IMR-90 (cell line): ENCODE data around the gene HHATL. TPM values are rescaled to one million over a fixed set of nuclear protein-coding genes. Genes with fewer than 3 reads are reported as not detected.

ENCODE experiments used
- ATAC-seq: fragments of 200-7000 bp; cut with Tn5 transposase; 2 replicates; pipeline ENCODE4 v1.9.1; 2020; ENCODE audit warnings: low read depth, mild to moderate bottlenecking, moderate library complexity
- BruUV-seq: library from RNA; stranded (reverse); fragments of 400-500 nt; replicated peaks from 2 replicates; lab custom pipeline; 2021; lab: Mats Ljungman, UMichigan
- CTCF ChIA-PET: fragments of 300-600 bp; formaldehyde crosslinking; extraction: SDS; loops from one replicate; lab custom pipeline; 2021; ENCODE audit warnings: antibody characterized with exemption; lab: Yijun Ruan, JAX
- POLR2A ChIA-PET: fragments of 300-600 bp; sonication (Branson Sonifier 250); formaldehyde crosslinking; loops from one replicate; lab custom pipeline; 2022; ENCODE audit warnings: antibody characterized with exemption; ENCODE audit not compliant: unreplicated experiment; lab: Charles Lee
- DNase-seq: peaks from one replicate; pipeline ENCODE4 v3.0.0; 2013
- H2AFZ ChIP-seq: replicated peaks from 2 replicates; pipeline ENCODE3; 2013; ENCODE audit warnings: low read length, mild to moderate bottlenecking; ENCODE audit not compliant: poor library complexity
- H2AK5ac ChIP-seq: 2 replicates; pipeline ENCODE4 v1.6.1; 2013; ENCODE audit warnings: low read depth, low read length, inconsistent platforms
- H2AK9ac ChIP-seq: replicated peaks from 2 replicates; pipeline ENCODE3; 2013; ENCODE audit warnings: mild to moderate bottlenecking, low read depth, low read length, moderate library complexity; ENCODE audit not compliant: poor library complexity
- H2BK120ac ChIP-seq: 2 replicates; pipeline ENCODE4 v1.6.1; 2013; ENCODE audit warnings: low read depth, low read length, inconsistent platforms
- H2BK15ac ChIP-seq: 3 replicates; pipeline ENCODE4 v1.6.1; 2013; ENCODE audit warnings: low read depth, low read length, inconsistent platforms
- H2BK20ac ChIP-seq: 2 replicates; pipeline ENCODE4 v1.6.1; 2013; ENCODE audit warnings: low read depth, mild to moderate bottlenecking, inconsistent platforms, low read length, moderate library complexity
- H2BK5ac ChIP-seq: 2 replicates; pipeline ENCODE4 v1.6.1; 2013; ENCODE audit warnings: mild to moderate bottlenecking, low read depth, low read length, inconsistent platforms; ENCODE audit not compliant: poor library complexity, severe bottlenecking
- H3K14ac ChIP-seq: replicated peaks from 2 replicates; pipeline ENCODE4 v1.6.1; 2013; ENCODE audit warnings: low read depth, low read length, inconsistent platforms
- H3K18ac ChIP-seq: 2 replicates; pipeline ENCODE4 v1.6.1; 2013; ENCODE audit warnings: low read depth, low read length, control low read depth
- H3K23ac ChIP-seq: 2 replicates; pipeline ENCODE4 v1.6.1; 2013; ENCODE audit warnings: low read depth, low read length, inconsistent platforms
- H3K27ac ChIP-seq: 2 replicates; pipeline ENCODE4 v1.5.1; 2013; ENCODE audit warnings: mild to moderate bottlenecking, control low read depth, low read length; ENCODE audit not compliant: insufficient read depth
- H3K27me3 ChIP-seq: 2 replicates; pipeline ENCODE4 v1.6.1; 2013; ENCODE audit warnings: low read length; ENCODE audit not compliant: control insufficient read depth, insufficient read depth
- H3K36me3 ChIP-seq: 2 replicates; pipeline ENCODE4 v1.6.1; 2013; ENCODE audit warnings: low read length, mixed read lengths; ENCODE audit not compliant: control insufficient read depth, insufficient read depth
- H3K4ac ChIP-seq: 2 replicates; pipeline ENCODE4 v1.6.1; 2013; ENCODE audit warnings: low read depth, low read length, inconsistent platforms
- H3K4me1 ChIP-seq: 2 replicates; pipeline ENCODE4 v1.6.1; 2013; ENCODE audit warnings: low read length, mixed read lengths; ENCODE audit not compliant: control insufficient read depth, insufficient read depth
- H3K4me2 ChIP-seq: 2 replicates; pipeline ENCODE4 v1.6.1; 2013; ENCODE audit warnings: low read depth, mild to moderate bottlenecking, control low read depth, low read length, moderate library complexity
- H3K4me3 ChIP-seq: 2 replicates; pipeline ENCODE4 v1.5.1; 2013; ENCODE audit warnings: low read depth, mild to moderate bottlenecking, control low read depth, low read length, moderate library complexity; ENCODE audit not compliant: insufficient read depth
- H3K56ac ChIP-seq: 2 replicates; pipeline ENCODE4 v1.6.1; 2013; ENCODE audit warnings: low read length, inconsistent platforms; ENCODE audit not compliant: insufficient read depth; ENCODE audit errors: extremely low read depth
- H3K79me1 ChIP-seq, 2 experiments: 2 replicates each; pipeline ENCODE4 v1.6.1; 2013; ENCODE audit warnings: low read length in 2 of 2, inconsistent platforms in 1 of 2, low read depth in 1 of 2
- H3K9ac ChIP-seq: 2 replicates; pipeline ENCODE4 v1.6.1; 2013; ENCODE audit warnings: low read depth, low read length, control low read depth
- H3K9me1 ChIP-seq: 2 replicates; pipeline ENCODE4 v1.6.1; 2013; ENCODE audit warnings: low read length, inconsistent platforms; ENCODE audit not compliant: insufficient read depth
- H3K9me3 ChIP-seq: 2 replicates; pipeline ENCODE4 v1.6.1; 2013; ENCODE audit warnings: low read length; ENCODE audit not compliant: control insufficient read depth, insufficient read depth
- H4K20me1 ChIP-seq: 2 replicates; pipeline ENCODE4 v1.6.1; 2013; ENCODE audit warnings: low read length, inconsistent platforms; ENCODE audit not compliant: insufficient read depth
- H4K5ac ChIP-seq: 2 replicates; pipeline ENCODE4 v1.6.1; 2013; ENCODE audit warnings: mild to moderate bottlenecking, low read depth, low read length, control low read depth
- H4K8ac ChIP-seq, 2 experiments: 2 replicates each; pipeline ENCODE4 v1.6.1; 2013; ENCODE audit warnings: low read depth in 2 of 2, low read length in 2 of 2, control low read depth in 1 of 2, inconsistent platforms in 1 of 2
- H4K91ac ChIP-seq: 2 replicates; pipeline ENCODE4 v1.6.1; 2013; ENCODE audit warnings: low read depth, low read length, inconsistent platforms; ENCODE audit not compliant: insufficient read depth
- BHLHE40 ChIP-seq: fragments of 150-350 bp; IDR thresholded peaks from 2 replicates; pipeline ENCODE4 v1.6.1; 2016; ENCODE audit warnings: mild to moderate bottlenecking, low read depth, low read length
- CEBPB ChIP-seq: IDR thresholded peaks from 2 replicates; pipeline ENCODE4 v1.6.1; 2012; ENCODE audit warnings: low read depth, low read length, improper control_type of control experiment
- CHD1 ChIP-seq: IDR thresholded peaks from 2 replicates; pipeline ENCODE4 v1.6.1; 2012; ENCODE audit warnings: low read depth, low read length, improper control_type of control experiment
- FOS ChIP-seq: fragments of 150-350 bp; IDR thresholded peaks from 2 replicates; pipeline ENCODE4 v1.6.1; 2016; ENCODE audit warnings: low read depth, low read length
- MAFK ChIP-seq: IDR thresholded peaks from 2 replicates; pipeline ENCODE4 v1.6.1; 2012; ENCODE audit warnings: low read depth, low read length, improper control_type of control experiment
- MAZ ChIP-seq: IDR thresholded peaks from 2 replicates; pipeline ENCODE4 v1.6.1; 2012; ENCODE audit warnings: low read depth, mild to moderate bottlenecking, low read length, improper control_type of control experiment, moderate library complexity, borderline replicate concordance
- MXI1 ChIP-seq: IDR thresholded peaks from 2 replicates; pipeline ENCODE4 v1.6.1; 2012; ENCODE audit warnings: low read depth, mild to moderate bottlenecking, low read length, moderate library complexity, borderline replicate concordance
- NFE2L2 ChIP-seq: fragments of 150-350 bp; IDR thresholded peaks from 2 replicates; pipeline ENCODE4 v1.6.1; 2016; ENCODE audit warnings: low read depth, mild to moderate bottlenecking, low read length
- POLR2A ChIP-seq: IDR thresholded peaks from 2 replicates; pipeline ENCODE4 v1.6.1; 2012; ENCODE audit warnings: mild to moderate bottlenecking, low read depth, low read length
- RAD21 ChIP-seq: IDR thresholded peaks from 2 replicates; pipeline ENCODE4 v1.6.1; 2012; ENCODE audit warnings: low read length, improper control_type of control experiment
- RCOR1 ChIP-seq: IDR thresholded peaks from 2 replicates; pipeline ENCODE4 v1.6.1; 2012; ENCODE audit warnings: mild to moderate bottlenecking, low read length, improper control_type of control experiment; ENCODE audit not compliant: insufficient replicate concordance
- RFX5 ChIP-seq: IDR thresholded peaks from 2 replicates; pipeline ENCODE4 v1.8.0; 2012; ENCODE audit warnings: low read depth, mild to moderate bottlenecking, low read length, moderate library complexity
- SMC3 ChIP-seq: fragments of 150-350 bp; IDR thresholded peaks from 2 replicates; pipeline ENCODE4 v1.6.1; 2016; ENCODE audit warnings: low read depth, mild to moderate bottlenecking, antibody characterized with exemption, low read length, moderate library complexity
- WGBS, 2 experiments: methylation state at CpG; one replicate each; pipeline versions ENCODE4 v1.1.5 to v1.1.7; 2013; ENCODE audit warnings: missing lambda C conversion rate in 2 of 2; ENCODE audit not compliant: insufficient read length in 1 of 2; ENCODE audit errors: extremely low coverage in 2 of 2; 5-methylcytosine and 5-hydroxymethylcytosine counted together
- dilution Hi-C: fragments of 300-500 bp; cut with HindIII; formaldehyde crosslinking; loops from one replicate; pipeline ENCODE4 v1.14.3; 2018; ENCODE audit warnings: low sequenced_read_pairs; ENCODE audit not compliant: unreplicated experiment
- in situ Hi-C: fragments of 300-500 bp; cut with MboI; formaldehyde crosslinking; loops from 3 replicates; pipeline ENCODE4 v1.14.3; 2019; ENCODE audit warnings: low sequenced_read_pairs, inconsistent platforms, mixed read lengths
- intact Hi-C: fragments of 100-400 bp; cut with micrococcal nuclease; formaldehyde crosslinking; loops from 2 replicates; pipeline ENCODE4 v1.10.0; 2022
- polyA plus RNA-seq, 3 experiments: library from polyadenylated mRNA; depleted of rRNA; stranded (reverse); fragments of >200 nt; gene quantifications; 2 replicates each; pipeline ENCODE4 v1.2.3, GENCODE V29; 2012; ENCODE audit warnings: low replicate concordance in 1 of 3
- total RNA-seq: library from RNA; depleted of rRNA; stranded (reverse); fragments of >200 nt; gene quantifications from 2 replicates; pipeline ENCODE4 v1.2.3, GENCODE V29; 2012
- TF ChIP-seq, protein P1 (sequence below): fragments of 150-350 bp; IDR thresholded peaks from 2 replicates; pipeline ENCODE4 v1.6.1; 2016; ENCODE audit warnings: low read depth, mild to moderate bottlenecking, low read length, moderate library complexity, borderline replicate concordance
- TF ChIP-seq, protein P2 (sequence below): fragments of 150-350 bp; IDR thresholded peaks from 2 replicates; pipeline ENCODE4 v1.6.1; 2017; ENCODE audit warnings: mild to moderate bottlenecking, antibody characterized with exemption, low read length, low read depth
- TF ChIP-seq, protein P3 (sequence below): conservative IDR thresholded peaks from 2 replicates; pipeline ENCODE4 v1.5.1; 2012; ENCODE audit warnings: mild to moderate bottlenecking, low read depth, low read length, improper control_type of control experiment

The HHATL gene
- total and polyA plus RNA-seq, 2 of the 4 experiments (the other 2 are of a cell fraction), result not detected

DNA sequence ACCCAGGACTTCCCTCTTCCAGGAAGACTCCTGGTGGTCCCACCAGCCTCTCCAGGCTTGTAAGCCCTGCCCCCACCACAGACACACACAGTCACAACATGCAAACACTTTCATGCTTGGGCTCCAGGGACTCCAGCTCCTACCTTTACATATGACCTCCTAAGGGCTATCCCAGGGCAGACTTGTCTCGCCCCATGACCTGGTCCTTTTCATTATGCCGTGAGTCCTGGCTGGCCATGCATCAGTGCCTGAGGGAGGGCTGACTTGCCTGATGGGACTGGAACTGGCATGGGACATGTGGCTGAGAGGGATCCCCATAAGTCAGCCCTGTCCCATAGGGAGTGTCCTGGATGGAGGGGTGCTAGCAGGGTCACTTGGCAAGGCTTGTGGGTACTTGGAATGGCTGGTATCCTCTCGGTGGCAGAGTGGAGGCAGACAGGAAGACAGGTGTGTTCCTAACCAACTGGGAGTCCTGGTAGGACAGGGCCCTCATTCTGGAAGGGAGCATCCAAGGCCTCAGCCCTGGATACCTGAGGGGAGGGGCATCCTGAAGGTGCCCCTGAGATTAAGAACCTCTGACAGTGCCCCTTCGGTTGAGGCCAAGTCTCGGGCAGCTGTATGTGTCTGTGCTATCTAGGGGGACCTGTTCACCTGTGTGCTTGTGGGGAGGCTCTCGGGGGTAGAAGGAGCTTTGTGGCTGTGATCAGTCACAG, 540 bp upstream of the HHATL start:
- Histone ChIP-seq H2BK20ac (no peak overlapping the region), H2BK5ac (no peak overlapping the region), H4K91ac (no peak overlapping the region), H4K8ac (no peak overlapping the region), H2AFZ (no peak overlapping the region), H3K14ac (no peak overlapping the region), H3K4me2 (no peak overlapping the region), H3K4me3 (no peak overlapping the region), H2BK120ac (no peak overlapping the region), H3K56ac (no peak overlapping the region), H3K23ac (no peak overlapping the region), H4K20me1 (no peaks in the 10 kb centered on the region; the same call in none of the 2 replicates), H3K9ac (no peak overlapping the region), H4K5ac (no peak overlapping the region), H3K4me1 (no peaks in the 10 kb centered on the region), H3K36me3 (no peaks in the 10 kb centered on the region), H3K79me1 (no peaks in the 10 kb centered on the region), H3K9me3 (no peaks in the 10 kb centered on the region), H3K9me1 (no peaks in the 10 kb centered on the region; the same call in 1 of the 2 replicates), H2BK15ac (no peak overlapping the region), H3K27ac (no peak overlapping the region), H3K27me3 (peaks cover 42% of the 10 kb centered on the region), H3K4ac (no peak overlapping the region), H2AK9ac (no peak overlapping the region), H2AK5ac (no peak overlapping the region), H3K18ac (no peak overlapping the region)
- DNase-seq (no peak), ATAC-seq (no peak)
- intact Hi-C loops, result no loop called here
- CTCF ChIA-PET, result no interaction called here
- WGBS, 2 experiments, result 40% methylated on average over 1 of the region's 6 CpGs; no CpG with 5 or more reads in 1 of the 2 experiments
- no TSS peak for BruUV-seq
- POLR2A ChIA-PET, result no interaction called here
- dilution Hi-C loops, result no loop called here
- TF ChIP-seq MAFK (no peak), FOS (no peak), MAZ (no peak), NFE2L2 (no peak), SMC3 (no peak), RAD21 (no peak), CHD1 (no peak), RCOR1 (no peak), BHLHE40 (no peak), MXI1 (no peak), CEBPB (no peak), RFX5 (no peak), POLR2A (no peak)
- TF ChIP-seq, protein P1, sequence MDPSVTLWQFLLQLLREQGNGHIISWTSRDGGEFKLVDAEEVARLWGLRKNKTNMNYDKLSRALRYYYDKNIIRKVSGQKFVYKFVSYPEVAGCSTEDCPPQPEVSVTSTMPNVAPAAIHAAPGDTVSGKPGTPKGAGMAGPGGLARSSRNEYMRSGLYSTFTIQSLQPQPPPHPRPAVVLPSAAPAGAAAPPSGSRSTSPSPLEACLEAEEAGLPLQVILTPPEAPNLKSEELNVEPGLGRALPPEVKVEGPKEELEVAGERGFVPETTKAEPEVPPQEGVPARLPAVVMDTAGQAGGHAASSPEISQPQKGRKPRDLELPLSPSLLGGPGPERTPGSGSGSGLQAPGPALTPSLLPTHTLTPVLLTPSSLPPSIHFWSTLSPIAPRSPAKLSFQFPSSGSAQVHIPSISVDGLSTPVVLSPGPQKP, result no peak
- TF ChIP-seq, protein P2, sequence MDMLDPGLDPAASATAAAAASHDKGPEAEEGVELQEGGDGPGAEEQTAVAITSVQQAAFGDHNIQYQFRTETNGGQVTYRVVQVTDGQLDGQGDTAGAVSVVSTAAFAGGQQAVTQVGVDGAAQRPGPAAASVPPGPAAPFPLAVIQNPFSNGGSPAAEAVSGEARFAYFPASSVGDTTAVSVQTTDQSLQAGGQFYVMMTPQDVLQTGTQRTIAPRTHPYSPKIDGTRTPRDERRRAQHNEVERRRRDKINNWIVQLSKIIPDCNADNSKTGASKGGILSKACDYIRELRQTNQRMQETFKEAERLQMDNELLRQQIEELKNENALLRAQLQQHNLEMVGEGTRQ, result no peak
- TF ChIP-seq, protein P3, sequence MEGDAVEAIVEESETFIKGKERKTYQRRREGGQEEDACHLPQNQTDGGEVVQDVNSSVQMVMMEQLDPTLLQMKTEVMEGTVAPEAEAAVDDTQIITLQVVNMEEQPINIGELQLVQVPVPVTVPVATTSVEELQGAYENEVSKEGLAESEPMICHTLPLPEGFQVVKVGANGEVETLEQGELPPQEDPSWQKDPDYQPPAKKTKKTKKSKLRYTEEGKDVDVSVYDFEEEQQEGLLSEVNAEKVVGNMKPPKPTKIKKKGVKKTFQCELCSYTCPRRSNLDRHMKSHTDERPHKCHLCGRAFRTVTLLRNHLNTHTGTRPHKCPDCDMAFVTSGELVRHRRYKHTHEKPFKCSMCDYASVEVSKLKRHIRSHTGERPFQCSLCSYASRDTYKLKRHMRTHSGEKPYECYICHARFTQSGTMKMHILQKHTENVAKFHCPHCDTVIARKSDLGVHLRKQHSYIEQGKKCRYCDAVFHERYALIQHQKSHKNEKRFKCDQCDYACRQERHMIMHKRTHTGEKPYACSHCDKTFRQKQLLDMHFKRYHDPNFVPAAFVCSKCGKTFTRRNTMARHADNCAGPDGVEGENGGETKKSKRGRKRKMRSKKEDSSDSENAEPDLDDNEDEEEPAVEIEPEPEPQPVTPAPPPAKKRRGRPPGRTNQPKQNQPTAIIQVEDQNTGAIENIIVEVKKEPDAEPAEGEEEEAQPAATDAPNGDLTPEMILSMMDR, result no peak
- in situ Hi-C loops, result no loop called here
